Colonic mucosa (tissue), 4 donors: ENCODE results near the gene CCDC150. TPM values are rescaled to one million over a fixed set of nuclear protein-coding genes. Genes with fewer than 3 reads are reported as not detected.

Source experiments
- DNase-seq: peaks from one replicate; pipeline ENCODE4 v3.0.0-alpha.2; 2020
- H3K27ac ChIP-seq: fragments of 200-600 bp; one replicate; pipeline ENCODE4 v1.8.0; 2021
- H3K27me3 ChIP-seq: fragments of 200-600 bp; one replicate; pipeline ENCODE4 v1.8.0; 2021
- H3K36me3 ChIP-seq: fragments of 200-600 bp; one replicate; pipeline ENCODE4 v1.8.0; 2021
- H3K4me1 ChIP-seq: fragments of 200-600 bp; one replicate; pipeline ENCODE4 v1.8.0; 2021; ENCODE audit warnings: mild to moderate bottlenecking
- H3K4me3 ChIP-seq: fragments of 200-600 bp; one replicate; pipeline ENCODE4 v1.8.0; 2021
- H3K9ac ChIP-seq, 2 donors: one replicate each; pipeline ENCODE4 v1.7.0; 2013; ENCODE audit warnings: control low read depth in 2 of 2, low read depth in 2 of 2, low read length in 2 of 2
- H3K9me3 ChIP-seq: fragments of 200-600 bp; one replicate; pipeline ENCODE4 v1.8.0; 2021
- CTCF ChIP-seq: fragments of 200-600 bp; IDR thresholded peaks from one replicate; pipeline ENCODE4 v1.8.0; 2022; ENCODE audit warnings: antibody characterized with exemption, mild to moderate bottlenecking
- intact Hi-C: fragments of 100-400 bp; cut with DNase I; formaldehyde crosslinking; loops from one replicate; pipeline ENCODE4 v1.14.1; 2022
- total RNA-seq, 2 donors: library from RNA; stranded (reverse); fragmentation: NEBNext Ultra II Directional in 1 of 2; extraction: Animal tissue kit (Norgen Biotek cat#: 25700) in 1 of 2; gene quantifications; one replicate each; pipeline ENCODE4 v1.2.1, GENCODE V29; 2021
- donor health status: healthy.
- donor health status: DM: no; HTN: no; CAD: no.
- donor health status: DM: no; HTN: no; CAD: no.

The CCDC150 gene
- total RNA-seq, 2 donors from 2014 or later, result 3.8 to 10.3 TPM

DNA sequence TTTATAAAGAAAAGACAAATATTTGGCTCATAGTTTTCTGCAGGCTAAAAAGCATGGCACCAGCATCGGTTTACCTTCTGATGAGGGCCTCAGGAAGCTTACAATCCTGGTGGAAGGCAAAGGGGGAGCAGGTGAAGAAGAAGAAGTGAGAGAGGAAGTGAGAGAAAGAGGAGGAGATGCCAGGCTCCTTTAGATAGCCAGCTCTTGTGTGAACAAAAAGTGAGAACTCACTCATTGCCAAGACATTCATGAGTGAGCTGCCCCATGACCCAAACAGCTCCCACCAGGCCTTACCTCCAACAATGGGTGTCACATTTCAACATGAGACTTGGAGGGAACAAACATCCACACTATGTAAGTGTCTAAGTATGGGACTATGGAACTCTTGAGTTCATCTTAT is 14.3 kb downstream of the CCDC150 start:
- H3K4me3 ChIP-seq, result no peak overlapping the region
- no peak for DNase-seq
- no peaks in the 10 kb centered on the region for H3K4me1 ChIP-seq
- intact Hi-C loops, result no loop called here
- H3K27ac ChIP-seq, result no peak overlapping the region
- no peaks in the 10 kb centered on the region for H3K27me3 ChIP-seq
- H3K9ac ChIP-seq, result no peak overlapping the region
- no peaks in the 10 kb centered on the region for H3K9me3 ChIP-seq
- H3K36me3 ChIP-seq, result no peaks in the 10 kb centered on the region
- no peak for TF ChIP-seq CTCF

DNA sequence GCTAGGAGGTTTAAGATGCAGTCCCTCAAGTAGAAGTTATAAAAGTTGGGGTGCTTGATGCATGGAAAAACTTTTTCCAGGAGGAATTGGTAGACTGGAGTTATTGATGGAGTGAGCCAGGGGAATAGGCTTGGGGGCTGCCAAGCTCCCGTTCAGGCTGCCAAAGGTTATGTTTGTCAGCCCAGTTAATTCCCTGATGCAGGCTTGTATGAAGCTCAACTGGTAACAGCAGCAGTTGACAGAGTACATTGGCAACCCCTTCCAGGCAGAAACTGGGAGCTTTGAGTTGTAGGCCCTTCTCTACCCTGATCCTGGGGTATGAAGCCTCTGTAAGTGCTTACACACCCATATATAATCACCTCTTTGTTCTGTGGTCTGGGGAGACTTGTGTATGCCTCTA is 16.2 kb downstream of the CCDC150 start:
- Histone ChIP-seq H3K4me3 (no peak overlapping the region), H3K9ac (no peak overlapping the region), H3K9me3 (no peaks in the 10 kb centered on the region), H3K4me1 (no peaks in the 10 kb centered on the region), H3K36me3 (no peaks in the 10 kb centered on the region), H3K27me3 (no peaks in the 10 kb centered on the region), H3K27ac (no peak overlapping the region)
- intact Hi-C loops, result no loop called here
- DNase-seq, result no peak
- TF ChIP-seq CTCF, result no peak

DNA sequence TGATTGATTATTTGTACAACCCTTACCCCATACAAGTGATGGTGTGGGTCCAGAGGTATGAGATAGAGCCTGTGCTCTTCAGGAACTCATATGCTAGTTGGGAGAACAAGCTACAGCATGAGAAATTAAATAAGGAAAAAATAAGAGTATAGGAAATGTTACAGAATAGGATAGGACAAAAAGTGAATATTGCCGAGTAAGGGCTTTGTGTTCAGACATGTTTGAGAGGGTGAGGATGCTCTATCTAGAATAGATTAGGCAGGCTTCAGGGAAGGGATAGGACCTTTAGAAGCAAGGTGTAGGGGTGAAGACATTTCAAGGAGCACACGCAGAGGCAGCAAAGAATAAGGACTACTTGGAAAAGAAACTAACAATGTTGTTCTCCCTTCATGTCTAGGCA is 17.8 kb downstream of the CCDC150 start:
- Histone ChIP-seq H3K9me3 (no peaks in the 10 kb centered on the region), H3K4me3 (no peak overlapping the region), H3K27ac (no peak overlapping the region), H3K36me3 (no peaks in the 10 kb centered on the region), H3K9ac (no peak overlapping the region), H3K27me3 (no peaks in the 10 kb centered on the region), H3K4me1 (no peaks in the 10 kb centered on the region)
- TF ChIP-seq CTCF, result no peak
- DNase-seq, result no peak
- intact Hi-C loops, result no loop called here

DNA sequence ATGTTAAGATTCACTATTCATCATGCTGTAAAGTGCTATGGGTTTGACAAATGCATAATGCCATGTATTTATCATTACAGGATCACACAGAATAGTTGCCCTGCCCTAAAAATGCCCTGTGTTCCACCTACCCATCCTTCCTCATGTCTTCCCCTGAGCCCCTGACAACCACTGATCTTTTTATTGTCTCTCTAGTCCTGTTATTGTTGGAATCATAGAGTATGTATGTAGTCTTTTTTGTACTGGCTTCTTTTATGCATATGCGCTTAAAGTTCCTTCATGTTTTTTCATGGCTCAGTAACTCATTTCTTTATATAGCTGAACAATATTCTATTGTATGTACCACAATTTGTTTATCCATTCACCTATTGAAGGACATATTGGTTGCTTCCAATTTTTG is 20.3 kb downstream of the CCDC150 start:
- Histone ChIP-seq H3K4me1 (no peaks in the 10 kb centered on the region), H3K9ac (no peak overlapping the region), H3K27ac (no peak overlapping the region), H3K27me3 (no peaks in the 10 kb centered on the region), H3K9me3 (no peaks in the 10 kb centered on the region), H3K4me3 (no peak overlapping the region), H3K36me3 (no peaks in the 10 kb centered on the region)
- no peak for TF ChIP-seq CTCF
- DNase-seq, result no peak
- intact Hi-C loops, result no loop called here

- Histone ChIP-seq H3K4me3 (no peak overlapping the region), H3K9ac (no peak overlapping the region), H3K27ac (no peak overlapping the region), H3K27me3 (no peaks in the 10 kb centered on the region), H3K9me3 (no peaks in the 10 kb centered on the region), H3K4me1 (no peaks in the 10 kb centered on the region), H3K36me3 (no peaks in the 10 kb centered on the region)
- no peak for DNase-seq
- intact Hi-C loops, result no loop called here
- no peak for TF ChIP-seq CTCF
Measured at GRCh38 chr2:196660244-196660643, 20.7 kb downstream of the CCDC150 start.

DNA sequence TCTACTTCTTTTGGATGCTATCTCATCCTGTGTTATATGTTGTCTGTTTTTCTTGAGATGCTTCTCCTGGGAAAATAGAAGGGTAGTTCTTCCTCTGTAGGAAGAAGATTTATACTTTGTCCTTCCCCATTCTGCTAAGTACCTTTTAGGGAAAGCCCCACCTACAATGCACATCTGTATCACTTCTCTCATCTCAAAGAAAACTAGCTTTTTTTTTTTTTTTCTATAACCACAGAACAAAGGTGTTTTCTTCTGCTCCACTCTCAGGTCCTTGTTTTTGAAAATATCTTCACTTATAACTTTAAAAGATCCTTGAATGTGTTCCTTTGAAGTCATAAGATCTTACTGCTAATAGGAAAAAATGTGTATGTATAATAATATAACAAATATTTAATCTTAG is 30.8 kb downstream of the CCDC150 start:
- DNase-seq, result no peak
- no peak overlapping the region for H3K4me3 ChIP-seq
- intact Hi-C loops, result no loop called here
- no peak overlapping the region for H3K27ac ChIP-seq
- TF ChIP-seq CTCF, result no peak
- no peaks in the 10 kb centered on the region for H3K4me1 ChIP-seq
- no peaks in the 10 kb centered on the region for H3K27me3 ChIP-seq
- H3K36me3 ChIP-seq, result no peaks in the 10 kb centered on the region
- H3K9me3 ChIP-seq, result no peaks in the 10 kb centered on the region
- H3K9ac ChIP-seq, result no peak overlapping the region
